Breast epithelium (tissue), 3 donors: ENCODE results near the gene INPP4A.

Source experiments
- CTCF ChIP-seq, 3 donors: fragments of 450-650 bp; IDR thresholded peaks; one replicate each; pipeline ENCODE4 v1.5.1; 2016 to 2017; ENCODE audit warnings: antibody characterized with exemption in 3 of 3, mild to moderate bottlenecking in 3 of 3, moderate library complexity in 3 of 3
- POLR2A ChIP-seq: fragments of 450-650 bp; IDR thresholded peaks from one replicate; pipeline ENCODE4 v1.6.1; 2016; ENCODE audit warnings: antibody characterized with exemption, mild to moderate bottlenecking, moderate library complexity

GRCh38 chr2:98489486-98489885 is 44.8 kb downstream of the INPP4A start:
- TF ChIP-seq CTCF (IDR thresholded peaks at IDR 0.05) (no peak), POLR2A (no peak)
